IMR-90 (cell line): ENCODE data around the gene CUBN. TPM values are rescaled to one million over a fixed set of nuclear protein-coding genes. Genes with fewer than 3 reads are reported as not detected.

Experiments used
- ATAC-seq: fragments of 200-7000 bp; cut with Tn5 transposase; 2 replicates; pipeline ENCODE4 v1.9.1; 2020; ENCODE audit warnings: low read depth, mild to moderate bottlenecking, moderate library complexity
- BruUV-seq: library from RNA; stranded (reverse); fragments of 400-500 nt; replicated peaks from 2 replicates; lab custom pipeline; 2021; lab: Mats Ljungman, UMichigan
- CTCF ChIA-PET: fragments of 300-600 bp; formaldehyde crosslinking; extraction: SDS; loops from one replicate; lab custom pipeline; 2021; ENCODE audit warnings: antibody characterized with exemption; lab: Yijun Ruan, JAX
- POLR2A ChIA-PET: fragments of 300-600 bp; sonication (Branson Sonifier 250); formaldehyde crosslinking; loops from one replicate; lab custom pipeline; 2022; ENCODE audit warnings: antibody characterized with exemption; ENCODE audit not compliant: unreplicated experiment; lab: Charles Lee
- DNase-seq: peaks from one replicate; pipeline ENCODE4 v3.0.0; 2013
- H2AFZ ChIP-seq: replicated peaks from 2 replicates; pipeline ENCODE3; 2013; ENCODE audit warnings: low read length, mild to moderate bottlenecking; ENCODE audit not compliant: poor library complexity
- H2AK5ac ChIP-seq: 2 replicates; pipeline ENCODE4 v1.6.1; 2013; ENCODE audit warnings: low read depth, low read length, inconsistent platforms
- H2AK9ac ChIP-seq: replicated peaks from 2 replicates; pipeline ENCODE3; 2013; ENCODE audit warnings: mild to moderate bottlenecking, low read depth, low read length, moderate library complexity; ENCODE audit not compliant: poor library complexity
- H2BK120ac ChIP-seq: 2 replicates; pipeline ENCODE4 v1.6.1; 2013; ENCODE audit warnings: low read depth, low read length, inconsistent platforms
- H2BK15ac ChIP-seq: 3 replicates; pipeline ENCODE4 v1.6.1; 2013; ENCODE audit warnings: low read depth, low read length, inconsistent platforms
- H2BK20ac ChIP-seq: 2 replicates; pipeline ENCODE4 v1.6.1; 2013; ENCODE audit warnings: low read depth, mild to moderate bottlenecking, inconsistent platforms, low read length, moderate library complexity
- H2BK5ac ChIP-seq: 2 replicates; pipeline ENCODE4 v1.6.1; 2013; ENCODE audit warnings: mild to moderate bottlenecking, low read depth, low read length, inconsistent platforms; ENCODE audit not compliant: poor library complexity, severe bottlenecking
- H3K14ac ChIP-seq: replicated peaks from 2 replicates; pipeline ENCODE4 v1.6.1; 2013; ENCODE audit warnings: low read depth, low read length, inconsistent platforms
- H3K18ac ChIP-seq: 2 replicates; pipeline ENCODE4 v1.6.1; 2013; ENCODE audit warnings: low read depth, low read length, control low read depth
- H3K23ac ChIP-seq: 2 replicates; pipeline ENCODE4 v1.6.1; 2013; ENCODE audit warnings: low read depth, low read length, inconsistent platforms
- H3K27ac ChIP-seq: 2 replicates; pipeline ENCODE4 v1.5.1; 2013; ENCODE audit warnings: mild to moderate bottlenecking, control low read depth, low read length; ENCODE audit not compliant: insufficient read depth
- H3K27me3 ChIP-seq: 2 replicates; pipeline ENCODE4 v1.6.1; 2013; ENCODE audit warnings: low read length; ENCODE audit not compliant: control insufficient read depth, insufficient read depth
- H3K36me3 ChIP-seq: 2 replicates; pipeline ENCODE4 v1.6.1; 2013; ENCODE audit warnings: low read length, mixed read lengths; ENCODE audit not compliant: control insufficient read depth, insufficient read depth
- H3K4ac ChIP-seq: 2 replicates; pipeline ENCODE4 v1.6.1; 2013; ENCODE audit warnings: low read depth, low read length, inconsistent platforms
- H3K4me1 ChIP-seq: 2 replicates; pipeline ENCODE4 v1.6.1; 2013; ENCODE audit warnings: low read length, mixed read lengths; ENCODE audit not compliant: control insufficient read depth, insufficient read depth
- H3K4me2 ChIP-seq: 2 replicates; pipeline ENCODE4 v1.6.1; 2013; ENCODE audit warnings: low read depth, mild to moderate bottlenecking, control low read depth, low read length, moderate library complexity
- H3K4me3 ChIP-seq: 2 replicates; pipeline ENCODE4 v1.5.1; 2013; ENCODE audit warnings: low read depth, mild to moderate bottlenecking, control low read depth, low read length, moderate library complexity; ENCODE audit not compliant: insufficient read depth
- H3K56ac ChIP-seq: 2 replicates; pipeline ENCODE4 v1.6.1; 2013; ENCODE audit warnings: low read length, inconsistent platforms; ENCODE audit not compliant: insufficient read depth; ENCODE audit errors: extremely low read depth
- H3K79me1 ChIP-seq, 2 experiments: 2 replicates each; pipeline ENCODE4 v1.6.1; 2013; ENCODE audit warnings: low read length in 2 of 2, inconsistent platforms in 1 of 2, low read depth in 1 of 2
- H3K9ac ChIP-seq: 2 replicates; pipeline ENCODE4 v1.6.1; 2013; ENCODE audit warnings: low read depth, low read length, control low read depth
- H3K9me1 ChIP-seq: 2 replicates; pipeline ENCODE4 v1.6.1; 2013; ENCODE audit warnings: low read length, inconsistent platforms; ENCODE audit not compliant: insufficient read depth
- H3K9me3 ChIP-seq: 2 replicates; pipeline ENCODE4 v1.6.1; 2013; ENCODE audit warnings: low read length; ENCODE audit not compliant: control insufficient read depth, insufficient read depth
- H4K20me1 ChIP-seq: 2 replicates; pipeline ENCODE4 v1.6.1; 2013; ENCODE audit warnings: low read length, inconsistent platforms; ENCODE audit not compliant: insufficient read depth
- H4K5ac ChIP-seq: 2 replicates; pipeline ENCODE4 v1.6.1; 2013; ENCODE audit warnings: mild to moderate bottlenecking, low read depth, low read length, control low read depth
- H4K8ac ChIP-seq, 2 experiments: 2 replicates each; pipeline ENCODE4 v1.6.1; 2013; ENCODE audit warnings: low read depth in 2 of 2, low read length in 2 of 2, control low read depth in 1 of 2, inconsistent platforms in 1 of 2
- H4K91ac ChIP-seq: 2 replicates; pipeline ENCODE4 v1.6.1; 2013; ENCODE audit warnings: low read depth, low read length, inconsistent platforms; ENCODE audit not compliant: insufficient read depth
- FOS ChIP-seq: fragments of 150-350 bp; IDR thresholded peaks from 2 replicates; pipeline ENCODE4 v1.6.1; 2016; ENCODE audit warnings: low read depth, low read length
- MAZ ChIP-seq: IDR thresholded peaks from 2 replicates; pipeline ENCODE4 v1.6.1; 2012; ENCODE audit warnings: low read depth, mild to moderate bottlenecking, low read length, improper control_type of control experiment, moderate library complexity, borderline replicate concordance
- RAD21 ChIP-seq: IDR thresholded peaks from 2 replicates; pipeline ENCODE4 v1.6.1; 2012; ENCODE audit warnings: low read length, improper control_type of control experiment
- RCOR1 ChIP-seq: IDR thresholded peaks from 2 replicates; pipeline ENCODE4 v1.6.1; 2012; ENCODE audit warnings: mild to moderate bottlenecking, low read length, improper control_type of control experiment; ENCODE audit not compliant: insufficient replicate concordance
- SMC3 ChIP-seq: fragments of 150-350 bp; IDR thresholded peaks from 2 replicates; pipeline ENCODE4 v1.6.1; 2016; ENCODE audit warnings: low read depth, mild to moderate bottlenecking, antibody characterized with exemption, low read length, moderate library complexity
- WGBS, 2 experiments: methylation state at CpG; one replicate each; pipeline versions ENCODE4 v1.1.5 to v1.1.7; 2013; ENCODE audit warnings: missing lambda C conversion rate in 2 of 2; ENCODE audit not compliant: insufficient read length in 1 of 2; ENCODE audit errors: extremely low coverage in 2 of 2; 5-methylcytosine and 5-hydroxymethylcytosine counted together
- dilution Hi-C: fragments of 300-500 bp; cut with HindIII; formaldehyde crosslinking; loops from one replicate; pipeline ENCODE4 v1.14.3; 2018; ENCODE audit warnings: low sequenced_read_pairs; ENCODE audit not compliant: unreplicated experiment
- in situ Hi-C: fragments of 300-500 bp; cut with MboI; formaldehyde crosslinking; loops from 3 replicates; pipeline ENCODE4 v1.14.3; 2019; ENCODE audit warnings: low sequenced_read_pairs, inconsistent platforms, mixed read lengths
- intact Hi-C: fragments of 100-400 bp; cut with micrococcal nuclease; formaldehyde crosslinking; loops from 2 replicates; pipeline ENCODE4 v1.10.0; 2022
- polyA plus RNA-seq, 3 experiments: library from polyadenylated mRNA; depleted of rRNA; stranded (reverse); fragments of >200 nt; gene quantifications; 2 replicates each; pipeline ENCODE4 v1.2.3, GENCODE V29; 2012; ENCODE audit warnings: low replicate concordance in 1 of 3
- total RNA-seq: library from RNA; depleted of rRNA; stranded (reverse); fragments of >200 nt; gene quantifications from 2 replicates; pipeline ENCODE4 v1.2.3, GENCODE V29; 2012
- TF ChIP-seq, protein P1 (sequence below): fragments of 150-350 bp; IDR thresholded peaks from 2 replicates; pipeline ENCODE4 v1.6.1; 2016; ENCODE audit warnings: low read depth, mild to moderate bottlenecking, low read length, moderate library complexity, borderline replicate concordance
- TF ChIP-seq, protein P2 (sequence below): conservative IDR thresholded peaks from 2 replicates; pipeline ENCODE4 v1.5.1; 2012; ENCODE audit warnings: mild to moderate bottlenecking, low read depth, low read length, improper control_type of control experiment

Gene CUBN
- total and polyA plus RNA-seq, 2 of the 4 experiments (the other 2 are of a cell fraction), result 0.19 to 0.54 TPM

DNA sequence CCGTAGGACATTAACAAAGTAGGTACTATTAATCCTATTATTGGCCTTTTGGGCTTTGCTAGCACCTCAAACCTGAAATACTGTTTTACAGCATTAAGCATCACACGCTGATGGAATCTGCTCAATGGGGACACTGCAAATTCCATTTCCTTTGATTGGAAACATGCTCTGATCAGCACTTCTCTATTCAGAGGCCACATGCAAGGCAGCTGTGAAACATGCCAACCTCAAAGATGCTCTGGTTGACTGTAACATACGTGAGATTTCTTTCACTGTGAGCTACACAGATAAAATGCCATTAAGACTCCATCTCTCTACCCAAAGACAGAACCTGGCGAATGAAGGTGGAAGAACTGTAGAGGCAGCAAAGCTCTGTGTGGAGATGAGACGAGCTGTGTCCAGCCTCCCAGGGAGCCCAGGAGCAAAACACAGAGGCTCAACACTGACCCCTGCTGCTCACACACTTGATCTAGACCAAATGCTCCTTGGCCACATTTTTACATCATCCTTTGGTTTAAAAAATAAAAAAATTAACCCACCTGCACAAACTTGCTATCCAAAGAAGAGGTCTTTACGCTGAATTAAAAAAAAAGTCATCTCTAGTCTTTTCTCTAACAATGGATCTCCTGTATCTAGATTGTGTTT is 320.4 kb downstream of the CUBN start:
- H3K4me2 ChIP-seq, result no peak overlapping the region
- ChIA-PET POLR2A (no interaction called here), CTCF (no interaction called here)
- no peak overlapping the region for H4K91ac ChIP-seq
- no peak overlapping the region for H3K9ac ChIP-seq
- in situ Hi-C loops, result no loop called here
- peaks cover 7% of the 10 kb centered on the region for H3K36me3 ChIP-seq
- H3K56ac ChIP-seq, result no peak overlapping the region
- no peak overlapping the region for H3K4me3 ChIP-seq
- peaks cover 35% of the 10 kb centered on the region for H4K20me1 ChIP-seq
- no peak overlapping the region for H2AK5ac ChIP-seq
- DNase-seq (peak; percentile 36), ATAC-seq (peak; percentile 81)
- no peaks in the 10 kb centered on the region for H3K9me3 ChIP-seq
- H3K4me1 ChIP-seq, result no peaks in the 10 kb centered on the region
- no peak overlapping the region for H3K4ac ChIP-seq
- no peak overlapping the region for H2BK20ac ChIP-seq
- no peak overlapping the region for H2BK120ac ChIP-seq
- WGBS, 2 experiments, result 100% methylated on average over 1 of the region's 6 CpGs; no CpG with 5 or more reads in 1 of the 2 experiments
- BruUV-seq, result no TSS peak
- peaks cover 3% of the 10 kb centered on the region; the same call in 1 of the 2 replicates for H3K9me1 ChIP-seq
- H3K23ac ChIP-seq, result no peak overlapping the region
- H4K8ac ChIP-seq, result no peak overlapping the region
- no peak overlapping the region for H2AK9ac ChIP-seq
- no peaks in the 10 kb centered on the region for H3K27me3 ChIP-seq
- H2AFZ ChIP-seq, result no peak overlapping the region
- H2BK5ac ChIP-seq, result no peak overlapping the region
- TF ChIP-seq SMC3 (peak; percentile 47), RCOR1 (no peak), MAZ (no peak), FOS (no peak), RAD21 (peak; percentile 56)
- TF ChIP-seq, protein P1, sequence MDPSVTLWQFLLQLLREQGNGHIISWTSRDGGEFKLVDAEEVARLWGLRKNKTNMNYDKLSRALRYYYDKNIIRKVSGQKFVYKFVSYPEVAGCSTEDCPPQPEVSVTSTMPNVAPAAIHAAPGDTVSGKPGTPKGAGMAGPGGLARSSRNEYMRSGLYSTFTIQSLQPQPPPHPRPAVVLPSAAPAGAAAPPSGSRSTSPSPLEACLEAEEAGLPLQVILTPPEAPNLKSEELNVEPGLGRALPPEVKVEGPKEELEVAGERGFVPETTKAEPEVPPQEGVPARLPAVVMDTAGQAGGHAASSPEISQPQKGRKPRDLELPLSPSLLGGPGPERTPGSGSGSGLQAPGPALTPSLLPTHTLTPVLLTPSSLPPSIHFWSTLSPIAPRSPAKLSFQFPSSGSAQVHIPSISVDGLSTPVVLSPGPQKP, result no peak
- TF ChIP-seq, protein P2, sequence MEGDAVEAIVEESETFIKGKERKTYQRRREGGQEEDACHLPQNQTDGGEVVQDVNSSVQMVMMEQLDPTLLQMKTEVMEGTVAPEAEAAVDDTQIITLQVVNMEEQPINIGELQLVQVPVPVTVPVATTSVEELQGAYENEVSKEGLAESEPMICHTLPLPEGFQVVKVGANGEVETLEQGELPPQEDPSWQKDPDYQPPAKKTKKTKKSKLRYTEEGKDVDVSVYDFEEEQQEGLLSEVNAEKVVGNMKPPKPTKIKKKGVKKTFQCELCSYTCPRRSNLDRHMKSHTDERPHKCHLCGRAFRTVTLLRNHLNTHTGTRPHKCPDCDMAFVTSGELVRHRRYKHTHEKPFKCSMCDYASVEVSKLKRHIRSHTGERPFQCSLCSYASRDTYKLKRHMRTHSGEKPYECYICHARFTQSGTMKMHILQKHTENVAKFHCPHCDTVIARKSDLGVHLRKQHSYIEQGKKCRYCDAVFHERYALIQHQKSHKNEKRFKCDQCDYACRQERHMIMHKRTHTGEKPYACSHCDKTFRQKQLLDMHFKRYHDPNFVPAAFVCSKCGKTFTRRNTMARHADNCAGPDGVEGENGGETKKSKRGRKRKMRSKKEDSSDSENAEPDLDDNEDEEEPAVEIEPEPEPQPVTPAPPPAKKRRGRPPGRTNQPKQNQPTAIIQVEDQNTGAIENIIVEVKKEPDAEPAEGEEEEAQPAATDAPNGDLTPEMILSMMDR, result peak; percentile 63
- H2BK15ac ChIP-seq, result no peak overlapping the region
- H3K18ac ChIP-seq, result no peak overlapping the region
- no peak overlapping the region for H3K27ac ChIP-seq
- no peak overlapping the region for H3K14ac ChIP-seq
- H3K79me1 ChIP-seq, result peaks cover 32 to 56% of the 10 kb centered on the region in 2 experiments
- dilution Hi-C loops, result no loop called here
- intact Hi-C loops, result loop anchor here (1.0 kb wide), 2 partner anchors 907 to 930 kb away; no protein-coding TSS in a partner anchor
- H4K5ac ChIP-seq, result no peak overlapping the region
